ENCODE measurements around the gene DENND2D. TPM values are rescaled to one million over a fixed set of nuclear protein-coding genes. Genes with fewer than 3 reads are reported as not detected.

DENND2D gene
- total RNA-seq, 2 donors from 2014 or later, result 0.89 to 2.6 TPM

DNA sequence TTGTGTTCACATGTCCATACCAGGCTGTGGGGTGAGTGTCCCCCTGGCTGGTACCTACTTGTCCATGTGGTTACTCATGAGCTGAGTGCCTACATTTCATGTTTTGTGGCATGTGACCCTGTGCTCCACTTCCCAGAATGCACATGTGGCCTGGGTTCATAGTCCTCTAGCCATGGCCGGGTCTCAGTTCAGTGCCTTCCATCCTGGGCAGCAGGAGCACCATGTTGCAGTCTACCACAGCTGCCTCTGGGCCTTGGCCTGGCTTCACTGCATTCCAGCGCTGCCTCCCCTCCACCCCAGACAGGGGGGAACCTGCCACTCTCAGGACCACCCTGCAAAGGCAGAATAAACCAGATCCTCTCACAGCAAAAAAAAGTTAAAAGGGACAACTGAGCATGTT, 54.9 kb downstream of the DENND2D start:
- no peaks in the 10 kb centered on the region for H3K27me3 Mint-ChIP-seq (ENCODE audit: insufficient read depth)
- Histone ChIP-seq H3K36me3 (ENCODE audit: control insufficient read depth, insufficient read depth, low read length) (peaks cover 29% of the 10 kb centered on the region), H3K27ac (ENCODE audit: low read depth, low read length) (no peak overlapping the region), H3K4me1 (ENCODE audit: control insufficient read depth, insufficient read depth, low read length) (peaks cover 2% of the 10 kb centered on the region), H3K9ac (ENCODE audit: extremely low read depth, low read length, poor library complexity, severe bottlenecking) (no peak overlapping the region), H3K9me3 (ENCODE audit: control insufficient read depth, low read length) (no peaks in the 10 kb centered on the region), H3K4me3 (ENCODE audit: low read length) (no peak overlapping the region), H3K27me3 (ENCODE audit: control insufficient read depth, insufficient read depth, low read length, poor library complexity, severe bottlenecking) (no peaks in the 10 kb centered on the region)
- TF ChIP-seq, protein P1, sequence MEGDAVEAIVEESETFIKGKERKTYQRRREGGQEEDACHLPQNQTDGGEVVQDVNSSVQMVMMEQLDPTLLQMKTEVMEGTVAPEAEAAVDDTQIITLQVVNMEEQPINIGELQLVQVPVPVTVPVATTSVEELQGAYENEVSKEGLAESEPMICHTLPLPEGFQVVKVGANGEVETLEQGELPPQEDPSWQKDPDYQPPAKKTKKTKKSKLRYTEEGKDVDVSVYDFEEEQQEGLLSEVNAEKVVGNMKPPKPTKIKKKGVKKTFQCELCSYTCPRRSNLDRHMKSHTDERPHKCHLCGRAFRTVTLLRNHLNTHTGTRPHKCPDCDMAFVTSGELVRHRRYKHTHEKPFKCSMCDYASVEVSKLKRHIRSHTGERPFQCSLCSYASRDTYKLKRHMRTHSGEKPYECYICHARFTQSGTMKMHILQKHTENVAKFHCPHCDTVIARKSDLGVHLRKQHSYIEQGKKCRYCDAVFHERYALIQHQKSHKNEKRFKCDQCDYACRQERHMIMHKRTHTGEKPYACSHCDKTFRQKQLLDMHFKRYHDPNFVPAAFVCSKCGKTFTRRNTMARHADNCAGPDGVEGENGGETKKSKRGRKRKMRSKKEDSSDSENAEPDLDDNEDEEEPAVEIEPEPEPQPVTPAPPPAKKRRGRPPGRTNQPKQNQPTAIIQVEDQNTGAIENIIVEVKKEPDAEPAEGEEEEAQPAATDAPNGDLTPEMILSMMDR (conservative IDR thresholded peaks at IDR 0.05), result no peak
- WGBS, 2 experiments (ENCODE audit: insufficient coverage in 1 of 2, insufficient read length in 1 of 2), result 80 to 99% methylated on average over 1 to 2 of the region's 2 CpGs
- peaks cover 47% of the 10 kb centered on the region for H3K4me1 Mint-ChIP-seq
- H3K9me3 Mint-ChIP-seq, result no peaks in the 10 kb centered on the region
- H3K27ac Mint-ChIP-seq, result peak overlapping the region; percentile 37
- no peak overlapping the region for H3K4me3 Mint-ChIP-seq
- DNase-seq, result no peak
- H3K36me3 Mint-ChIP-seq (ENCODE audit: low read depth), result peaks cover 23% of the 10 kb centered on the region

DNA sequence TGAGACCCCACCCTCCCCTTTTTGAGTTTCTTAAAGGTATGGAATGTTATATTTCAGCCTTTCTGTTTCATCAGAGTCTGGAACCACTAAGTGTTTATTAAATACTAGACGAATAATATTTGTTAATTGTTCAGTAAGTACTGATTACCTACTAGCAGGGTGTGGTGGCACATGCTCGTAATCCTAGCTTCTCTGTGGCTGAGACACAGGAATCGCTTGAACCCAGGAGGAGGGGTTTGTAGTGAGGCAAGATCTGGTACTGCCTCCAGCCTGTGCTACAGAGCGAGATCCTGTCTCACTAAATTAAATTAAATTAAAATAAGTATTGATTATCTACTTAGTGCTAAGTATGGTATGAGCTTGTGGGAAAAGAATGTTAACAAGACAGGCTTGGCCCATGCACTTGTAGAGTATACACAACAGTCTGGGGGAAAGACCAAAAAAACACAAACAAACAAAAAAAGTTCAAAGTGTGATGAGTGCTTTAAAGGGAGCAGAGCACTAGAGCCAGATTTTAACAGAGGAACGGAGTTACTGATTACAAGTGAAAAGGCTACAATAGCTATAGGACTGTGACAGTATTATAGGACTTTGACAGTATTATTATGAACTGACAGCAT, 58.0 kb downstream of the DENND2D start:
- Histone ChIP-seq H3K27ac (ENCODE audit: low read depth, low read length) (no peak overlapping the region), H3K4me1 (ENCODE audit: control insufficient read depth, insufficient read depth, low read length) (no peaks in the 10 kb centered on the region), H3K9me3 (ENCODE audit: control insufficient read depth, low read length) (no peaks in the 10 kb centered on the region), H3K4me3 (ENCODE audit: low read length) (peak overlapping the region; percentile 92), H3K36me3 (ENCODE audit: control insufficient read depth, insufficient read depth, low read length) (peaks cover 9% of the 10 kb centered on the region), H3K27me3 (ENCODE audit: control insufficient read depth, insufficient read depth, low read length, poor library complexity, severe bottlenecking) (no peaks in the 10 kb centered on the region), H3K9ac (ENCODE audit: extremely low read depth, low read length, poor library complexity, severe bottlenecking) (no peak overlapping the region)
- Mint-ChIP-seq H3K27me3 (ENCODE audit: insufficient read depth) (no peaks in the 10 kb centered on the region), H3K36me3 (ENCODE audit: low read depth) (peaks cover 11% of the 10 kb centered on the region), H3K9me3 (no peaks in the 10 kb centered on the region), H3K27ac (peak overlapping the region; percentile 44), H3K4me1 (peaks cover 46% of the 10 kb centered on the region), H3K4me3 (peak overlapping the region; percentile 91)
- peak; percentile 57 for DNase-seq
- 81 to 95% methylated on average over 3 to 4 of the region's 5 CpGs for WGBS, 2 experiments (ENCODE audit: insufficient coverage in 1 of 2, insufficient read length in 1 of 2)
- TF ChIP-seq, protein P1 (conservative IDR thresholded peaks at IDR 0.05), result no peak

DNA sequence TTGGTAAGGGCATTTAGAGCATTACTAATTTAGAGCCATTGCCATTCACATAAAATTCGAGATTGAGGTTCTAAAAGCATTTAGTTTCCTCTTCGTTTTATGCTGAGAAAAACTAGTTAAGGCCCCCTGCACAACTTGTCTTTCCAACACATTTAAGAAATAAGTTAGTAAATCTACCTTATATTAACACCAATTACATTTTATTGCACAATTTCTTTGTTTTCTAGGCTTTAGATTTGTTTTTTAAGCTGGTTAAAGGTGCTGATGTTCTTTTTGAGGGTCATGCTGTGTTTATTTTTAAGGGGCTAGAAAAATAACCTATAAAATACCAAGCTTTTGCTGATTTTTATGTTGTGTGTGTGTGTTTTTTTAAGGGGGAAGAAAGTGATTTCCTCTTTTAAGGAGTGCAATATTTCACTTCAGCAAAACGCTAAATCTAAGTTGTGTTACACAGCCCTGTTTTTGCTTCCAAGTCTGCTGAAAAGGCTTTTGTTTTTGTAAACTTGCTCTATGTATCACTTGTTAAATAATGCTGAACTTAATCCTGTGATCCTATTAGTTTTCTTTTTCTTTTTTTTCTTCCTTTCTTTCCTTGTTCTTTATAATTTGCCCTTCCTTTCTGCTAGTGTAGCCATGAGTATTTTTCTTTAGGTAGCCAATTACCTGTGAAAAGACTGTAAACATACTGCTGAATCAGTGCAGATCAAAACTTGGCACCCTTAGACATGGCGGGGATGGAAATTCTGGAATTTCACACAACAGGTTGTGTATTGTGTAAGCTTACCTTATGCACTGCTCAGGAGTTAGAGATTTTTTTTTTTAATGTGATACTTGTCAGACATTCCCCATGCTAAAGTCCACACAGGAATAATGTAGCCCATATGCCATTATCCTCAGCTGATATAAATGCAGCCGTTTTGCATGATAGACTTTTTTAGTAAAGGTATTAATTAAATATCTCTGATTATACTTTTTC, 58.9 kb downstream of the DENND2D start:
- no peaks in the 10 kb centered on the region for H3K9me3 ChIP-seq (ENCODE audit: control insufficient read depth, low read length)
- no peak overlapping the region for H3K27ac ChIP-seq (ENCODE audit: low read depth, low read length)
- H3K36me3 ChIP-seq (ENCODE audit: control insufficient read depth, insufficient read depth, low read length), result peaks cover 13% of the 10 kb centered on the region
- TF ChIP-seq, protein P1 (conservative IDR thresholded peaks at IDR 0.05), result no peak
- Mint-ChIP-seq H3K4me3 (peak overlapping the region; percentile 91), H3K36me3 (ENCODE audit: low read depth) (peaks cover 18% of the 10 kb centered on the region), H3K27me3 (ENCODE audit: insufficient read depth) (no peaks in the 10 kb centered on the region), H3K27ac (peak overlapping the region; percentile 84), H3K4me1 (peaks cover 39% of the 10 kb centered on the region), H3K9me3 (no peaks in the 10 kb centered on the region)
- DNase-seq, result no peak
- H3K4me1 ChIP-seq (ENCODE audit: control insufficient read depth, insufficient read depth, low read length), result no peaks in the 10 kb centered on the region
- peak overlapping the region; percentile 92 for H3K4me3 ChIP-seq (ENCODE audit: low read length)
- peak overlapping the region; percentile 71 for H3K9ac ChIP-seq (ENCODE audit: extremely low read depth, low read length, poor library complexity, severe bottlenecking)
- WGBS, 2 experiments (ENCODE audit: insufficient coverage in 1 of 2, insufficient read length in 1 of 2), result 58 to 64% methylated on average over 3 to 4 of the region's 5 CpGs
- H3K27me3 ChIP-seq (ENCODE audit: control insufficient read depth, insufficient read depth, low read length, poor library complexity, severe bottlenecking), result no peaks in the 10 kb centered on the region

Data from endodermal cell (in vitro differentiated cells).